ENCODE results near the gene FSTL4.

FSTL4 gene

GRCh38 chr5:133470841-133471240, 141.5 kb downstream of the FSTL4 start:
- Histone ChIP-seq H3K27ac (ENCODE audit: low read length) (no peak overlapping the region), H3K4me3 (ENCODE audit: low read length) (no peak overlapping the region), H3K9me3 (ENCODE audit: control insufficient read depth, insufficient read depth, low read length) (no peaks in the 10 kb centered on the region), H3K4me1 (ENCODE audit: control insufficient read depth, insufficient read depth, low read length) (peaks cover 3% of the 10 kb centered on the region; the same call in 1 of the 2 replicates), H3K36me3 (ENCODE audit: control insufficient read depth, insufficient read depth, low read length) (no peaks in the 10 kb centered on the region), H3K27me3 (ENCODE audit: control insufficient read depth, insufficient read depth, low read length) (no peaks in the 10 kb centered on the region)
- no peak for DNase-seq (ENCODE audit: low read depth, low spot score)
- no CpG with 5 or more reads among the region's 3 CpGs for WGBS (ENCODE audit: insufficient coverage, insufficient read length)

GRCh38 chr5:133469846-133470245, 142.5 kb downstream of the FSTL4 start:
- no peak overlapping the region for H3K4me3 ChIP-seq (ENCODE audit: low read length)
- H3K27me3 ChIP-seq (ENCODE audit: control insufficient read depth, insufficient read depth, low read length): no peaks in the 10 kb centered on the region
- no peaks in the 10 kb centered on the region for H3K36me3 ChIP-seq (ENCODE audit: control insufficient read depth, insufficient read depth, low read length)
- no peaks in the 10 kb centered on the region for H3K9me3 ChIP-seq (ENCODE audit: control insufficient read depth, insufficient read depth, low read length)
- DNase-seq (ENCODE audit: low read depth, low spot score): no peak
- H3K27ac ChIP-seq (ENCODE audit: low read length): no peak overlapping the region
- peaks cover 3% of the 10 kb centered on the region; the same call in 1 of the 2 replicates for H3K4me1 ChIP-seq (ENCODE audit: control insufficient read depth, insufficient read depth, low read length)
- no CpG with 5 or more reads among the region's 7 CpGs for WGBS (ENCODE audit: insufficient coverage, insufficient read length)

GRCh38 chr5:133469252-133469651, 143.1 kb downstream of the FSTL4 start:
- Histone ChIP-seq H3K27me3 (ENCODE audit: control insufficient read depth, insufficient read depth, low read length) (no peaks in the 10 kb centered on the region), H3K9me3 (ENCODE audit: control insufficient read depth, insufficient read depth, low read length) (no peaks in the 10 kb centered on the region), H3K4me3 (ENCODE audit: low read length) (no peak overlapping the region), H3K27ac (ENCODE audit: low read length) (no peak overlapping the region), H3K4me1 (ENCODE audit: control insufficient read depth, insufficient read depth, low read length) (peaks cover 3% of the 10 kb centered on the region; the same call in 1 of the 2 replicates), H3K36me3 (ENCODE audit: control insufficient read depth, insufficient read depth, low read length) (no peaks in the 10 kb centered on the region)
- no peak for DNase-seq (ENCODE audit: low read depth, low spot score)
- no CpG with 5 or more reads among the region's 2 CpGs for WGBS (ENCODE audit: insufficient coverage, insufficient read length)

- Histone ChIP-seq H3K27ac (ENCODE audit: low read length) (no peak overlapping the region), H3K4me1 (ENCODE audit: control insufficient read depth, insufficient read depth, low read length) (peaks cover 3% of the 10 kb centered on the region; the same call in 1 of the 2 replicates), H3K4me3 (ENCODE audit: low read length) (no peak overlapping the region), H3K36me3 (ENCODE audit: control insufficient read depth, insufficient read depth, low read length) (no peaks in the 10 kb centered on the region), H3K9me3 (ENCODE audit: control insufficient read depth, insufficient read depth, low read length) (no peaks in the 10 kb centered on the region), H3K27me3 (ENCODE audit: control insufficient read depth, insufficient read depth, low read length) (no peaks in the 10 kb centered on the region)
- DNase-seq (ENCODE audit: low read depth, low spot score): no peak
- WGBS (ENCODE audit: insufficient coverage, insufficient read length): no CpG with 5 or more reads among the region's 6 CpGs
Measured at GRCh38 chr5:133468596-133468995, 143.7 kb downstream of the FSTL4 start.

GRCh38 chr5:133467826-133468463, 144.4 kb downstream of the FSTL4 start:
- no peaks in the 10 kb centered on the region for H3K36me3 ChIP-seq (ENCODE audit: control insufficient read depth, insufficient read depth, low read length)
- no peak overlapping the region for H3K4me3 ChIP-seq (ENCODE audit: low read length)
- H3K27me3 ChIP-seq (ENCODE audit: control insufficient read depth, insufficient read depth, low read length): no peaks in the 10 kb centered on the region
- no peaks in the 10 kb centered on the region for H3K9me3 ChIP-seq (ENCODE audit: control insufficient read depth, insufficient read depth, low read length)
- no peak overlapping the region for H3K27ac ChIP-seq (ENCODE audit: low read length)
- DNase-seq (ENCODE audit: low read depth, low spot score): no peak
- H3K4me1 ChIP-seq (ENCODE audit: control insufficient read depth, insufficient read depth, low read length): peaks cover 3% of the 10 kb centered on the region; the same call in 1 of the 2 replicates
- WGBS (ENCODE audit: insufficient coverage, insufficient read length): no CpG with 5 or more reads among the region's 4 CpGs

GRCh38 chr5:133467335-133467779, 145.0 kb downstream of the FSTL4 start:
- no peak for DNase-seq (ENCODE audit: low read depth, low spot score)
- no peaks in the 10 kb centered on the region for H3K27me3 ChIP-seq (ENCODE audit: control insufficient read depth, insufficient read depth, low read length)
- H3K4me1 ChIP-seq (ENCODE audit: control insufficient read depth, insufficient read depth, low read length): peaks cover 3% of the 10 kb centered on the region; the same call in 1 of the 2 replicates
- H3K9me3 ChIP-seq (ENCODE audit: control insufficient read depth, insufficient read depth, low read length): no peaks in the 10 kb centered on the region
- no peaks in the 10 kb centered on the region for H3K36me3 ChIP-seq (ENCODE audit: control insufficient read depth, insufficient read depth, low read length)
- no peak overlapping the region for H3K27ac ChIP-seq (ENCODE audit: low read length)
- no CpG with 5 or more reads among the region's 7 CpGs for WGBS (ENCODE audit: insufficient coverage, insufficient read length)
- H3K4me3 ChIP-seq (ENCODE audit: low read length): no peak overlapping the region

- H3K9me3 ChIP-seq (ENCODE audit: control insufficient read depth, insufficient read depth, low read length): no peaks in the 10 kb centered on the region
- H3K4me3 ChIP-seq (ENCODE audit: low read length): no peak overlapping the region
- H3K36me3 ChIP-seq (ENCODE audit: control insufficient read depth, insufficient read depth, low read length): no peaks in the 10 kb centered on the region
- no peaks in the 10 kb centered on the region for H3K27me3 ChIP-seq (ENCODE audit: control insufficient read depth, insufficient read depth, low read length)
- no peak overlapping the region for H3K27ac ChIP-seq (ENCODE audit: low read length)
- WGBS (ENCODE audit: insufficient coverage, insufficient read length): 100% methylated on average over 2 of the region's 5 CpGs
- DNase-seq (ENCODE audit: low read depth, low spot score): no peak
- peaks cover 3% of the 10 kb centered on the region; the same call in 1 of the 2 replicates for H3K4me1 ChIP-seq (ENCODE audit: control insufficient read depth, insufficient read depth, low read length)
Measured at GRCh38 chr5:133466556-133467334, 145.6 kb downstream of the FSTL4 start.

- Histone ChIP-seq H3K27ac (ENCODE audit: low read length) (no peak overlapping the region), H3K4me1 (ENCODE audit: control insufficient read depth, insufficient read depth, low read length) (0 out of 2 replicates have a peak, but pooled peaks cover 1% of the 10 kb centered on the region), H3K9me3 (ENCODE audit: control insufficient read depth, insufficient read depth, low read length) (no peaks in the 10 kb centered on the region), H3K4me3 (ENCODE audit: low read length) (no peak overlapping the region), H3K36me3 (ENCODE audit: control insufficient read depth, insufficient read depth, low read length) (no peaks in the 10 kb centered on the region), H3K27me3 (ENCODE audit: control insufficient read depth, insufficient read depth, low read length) (no peaks in the 10 kb centered on the region)
- no peak for DNase-seq (ENCODE audit: low read depth, low spot score)
- no CpG with 5 or more reads among the region's 6 CpGs for WGBS (ENCODE audit: insufficient coverage, insufficient read length)
Measured at GRCh38 chr5:133464013-133464412, 148.3 kb downstream of the FSTL4 start.

GRCh38 chr5:133461796-133462516, 150.4 kb downstream of the FSTL4 start:
- H3K4me1 ChIP-seq (ENCODE audit: control insufficient read depth, insufficient read depth, low read length): no peaks in the 10 kb centered on the region
- no peaks in the 10 kb centered on the region for H3K27me3 ChIP-seq (ENCODE audit: control insufficient read depth, insufficient read depth, low read length)
- no peak overlapping the region for H3K4me3 ChIP-seq (ENCODE audit: low read length)
- no peaks in the 10 kb centered on the region for H3K9me3 ChIP-seq (ENCODE audit: control insufficient read depth, insufficient read depth, low read length)
- DNase-seq (ENCODE audit: low read depth, low spot score): no peak
- WGBS (ENCODE audit: insufficient coverage, insufficient read length): no CpG with 5 or more reads among the region's 5 CpGs
- no peaks in the 10 kb centered on the region for H3K36me3 ChIP-seq (ENCODE audit: control insufficient read depth, insufficient read depth, low read length)
- H3K27ac ChIP-seq (ENCODE audit: low read length): no peak overlapping the region

- WGBS (ENCODE audit: insufficient coverage, insufficient read length): no CpG with 5 or more reads among the region's 12 CpGs
Measured at GRCh38 chr5:133460172-133460758, 152.1 kb downstream of the FSTL4 start.

More at GRCh38 chr5:133460172-133460758, 152.1 kb downstream of the FSTL4 start:
- Histone ChIP-seq H3K9me3 (ENCODE audit: control insufficient read depth, insufficient read depth, low read length) (no peaks in the 10 kb centered on the region), H3K4me3 (ENCODE audit: low read length) (no peak overlapping the region), H3K4me1 (ENCODE audit: control insufficient read depth, insufficient read depth, low read length) (no peaks in the 10 kb centered on the region), H3K36me3 (ENCODE audit: control insufficient read depth, insufficient read depth, low read length) (no peaks in the 10 kb centered on the region), H3K27me3 (ENCODE audit: control insufficient read depth, insufficient read depth, low read length) (no peaks in the 10 kb centered on the region), H3K27ac (ENCODE audit: low read length) (no peak overlapping the region)
- peak; percentile 29 for DNase-seq (ENCODE audit: low read depth, low spot score)
